ENCODE results near the gene CIC. TPM values are rescaled to one million over a fixed set of nuclear protein-coding genes. Genes with fewer than 3 reads are reported as not detected.
A peak's percentile ranks its signal among the peaks of the same experiment; 100 is the strongest.

The CIC gene
- polyA plus RNA-seq, 3 donors: 0.62 to 42.2 (median 0.87) TPM

- no peak for TF ChIP-seq CTCF (IDR thresholded peaks at IDR 0.05)
- H3K27me3 ChIP-seq (ENCODE audit: control insufficient read depth in 2 of 2, insufficient read depth in 2 of 2, low read length in 2 of 2): no peaks in the 10 kb centered on the region
- intact Hi-C loops (cut with micrococcal nuclease): no loop called here
- peaks cover 40 to 59% of the 10 kb centered on the region in 2 donors for H3K36me3 ChIP-seq (replicated peaks in 1 of 2; ENCODE audit: control insufficient read depth in 1 of 2, insufficient read depth in 2 of 2, low read length in 2 of 2)
- Mint-ChIP-seq H3K27me3 (ENCODE audit: low read depth in 3 of 3) (peaks cover 0 to 5% (median 0%) of the 10 kb centered on the region in 3 donors), H3K4me1 (peaks cover 45% of the 10 kb centered on the region), H3K36me3 (peaks cover 38 to 60% of the 10 kb centered on the region in 2 donors), H3K27ac (peak overlapping the region in 5 of 7 donors; percentile 12 to 83 (median 62)), H3K9me3 (no peaks in the 10 kb centered on the region), H3K4me3 (peak overlapping the region in 1 of 2 donors; percentile 67)
- H3K4me2 ChIP-seq (replicated peaks; ENCODE audit: extremely low read depth, low read length, poor library complexity, severe bottlenecking): no peak overlapping the region
- peaks cover 27 to 58% of the 10 kb centered on the region in 2 donors for H3K4me1 ChIP-seq (ENCODE audit: control insufficient read depth in 1 of 2, insufficient read depth in 2 of 2, low read length in 2 of 2)
- no peak overlapping the region for H3K9ac ChIP-seq (ENCODE audit: insufficient read depth, low read length, poor library complexity, severe bottlenecking)
- H3K9me3 ChIP-seq (replicated peaks in 1 of 2; ENCODE audit: control insufficient read depth in 1 of 2, insufficient read depth in 1 of 2, low read length in 2 of 2): no peaks in the 10 kb centered on the region
- DNase-seq: peak in 1 of 3 donors; percentile 4
- no peak overlapping the region for H2AFZ ChIP-seq (ENCODE audit: insufficient read depth, low read depth, low read length, poor library complexity, severe bottlenecking)
- peaks cover 86% of the 10 kb centered on the region for H3K79me2 ChIP-seq (ENCODE audit: insufficient read depth, low read length)
- H3K27ac ChIP-seq (ENCODE audit: low read depth in 1 of 2, low read length in 2 of 2): no peak overlapping the region
- H3K4me3 ChIP-seq (replicated peaks in 1 of 3; ENCODE audit: low read depth in 2 of 3, low read length in 3 of 3): no peak overlapping the region
- H4K20me1 ChIP-seq (ENCODE audit: insufficient read depth, low read length): peaks cover 66% of the 10 kb centered on the region
- no CpG with 5 or more reads among the region's 3 CpGs for WGBS (ENCODE audit: insufficient coverage)
Observed at GRCh38 chr19:42276284-42276683, 7.2 kb downstream of the CIC start.

DNA sequence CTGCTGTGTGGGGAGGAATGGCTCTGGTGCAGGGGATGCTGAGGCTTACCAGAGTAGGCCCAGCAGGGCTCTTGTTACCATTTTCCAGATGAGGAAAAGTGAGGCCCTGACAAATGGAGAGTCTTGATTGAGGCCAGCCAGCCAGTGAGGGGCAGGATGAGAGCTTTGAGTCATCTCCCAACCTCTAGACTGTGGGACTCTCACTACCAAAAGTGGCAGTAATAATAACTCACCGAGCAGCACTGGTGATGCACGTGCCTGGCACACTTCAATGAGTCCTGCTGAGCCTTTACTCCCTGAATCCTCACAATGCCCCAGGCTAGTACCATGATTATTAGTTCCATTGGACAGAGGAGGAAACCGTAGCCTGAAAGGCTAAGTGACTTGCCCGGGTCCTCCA lies 7.8 kb downstream of the CIC start:
- Histone ChIP-seq H3K9me3 (replicated peaks in 1 of 2; ENCODE audit: control insufficient read depth in 1 of 2, insufficient read depth in 1 of 2, low read length in 2 of 2) (no peaks in the 10 kb centered on the region), H3K36me3 (replicated peaks in 1 of 2; ENCODE audit: control insufficient read depth in 1 of 2, insufficient read depth in 2 of 2, low read length in 2 of 2) (peaks cover 39 to 58% of the 10 kb centered on the region in 2 donors), H4K20me1 (ENCODE audit: insufficient read depth, low read length) (peaks cover 72% of the 10 kb centered on the region), H3K27ac (ENCODE audit: low read depth in 1 of 2, low read length in 2 of 2) (no peak overlapping the region), H3K4me3 (replicated peaks in 1 of 3; ENCODE audit: low read depth in 2 of 3, low read length in 3 of 3) (no peak overlapping the region), H3K4me1 (ENCODE audit: control insufficient read depth in 1 of 2, insufficient read depth in 2 of 2, low read length in 2 of 2) (peaks cover 29 to 58% of the 10 kb centered on the region in 2 donors), H2AFZ (ENCODE audit: insufficient read depth, low read depth, low read length, poor library complexity, severe bottlenecking) (no peak overlapping the region), H3K4me2 (replicated peaks; ENCODE audit: extremely low read depth, low read length, poor library complexity, severe bottlenecking) (no peak overlapping the region), H3K27me3 (ENCODE audit: control insufficient read depth in 2 of 2, insufficient read depth in 2 of 2, low read length in 2 of 2) (no peaks in the 10 kb centered on the region), H3K9ac (ENCODE audit: insufficient read depth, low read length, poor library complexity, severe bottlenecking) (no peak overlapping the region), H3K79me2 (ENCODE audit: insufficient read depth, low read length) (peaks cover 86% of the 10 kb centered on the region)
- 97% methylated on average over 2 of the region's 4 CpGs for WGBS (ENCODE audit: insufficient coverage)
- DNase-seq: no peak
- intact Hi-C loops (cut with micrococcal nuclease): no loop called here
- no peak overlapping the region for H3K4me3 Mint-ChIP-seq
- peak overlapping the region in 2 of 7 donors; percentile 20 to 54 for H3K27ac Mint-ChIP-seq
- TF ChIP-seq CTCF (IDR thresholded peaks at IDR 0.05): no peak
- no peaks in the 10 kb centered on the region for H3K9me3 Mint-ChIP-seq
- peaks cover 0 to 5% (median 2%) of the 10 kb centered on the region in 3 donors for H3K27me3 Mint-ChIP-seq (ENCODE audit: low read depth in 3 of 3)
- peaks cover 35 to 55% of the 10 kb centered on the region in 2 donors for H3K36me3 Mint-ChIP-seq
- peaks cover 41% of the 10 kb centered on the region for H3K4me1 Mint-ChIP-seq

Measured in CD14-positive monocyte (primary cell).